BE2C (cell line): ENCODE data around the gene STX2.
A peak's percentile ranks its signal among the peaks of the same experiment; 100 is the strongest.

Source experiments
- DNase-seq: peaks from one replicate; pipeline ENCODE4 v3.0.0-alpha.2; 2020
- H3K27me3 ChIP-seq: fragments of 250-450 bp; sonication (Bioruptor Pico); 2 replicates; pipeline ENCODE4 v1.5.1; 2020; ENCODE audit warnings: mild to moderate bottlenecking
- H3K36me3 ChIP-seq: fragments of 250-450 bp; sonication (Bioruptor Pico); 2 replicates; pipeline ENCODE4 v1.5.1; 2020; ENCODE audit warnings: mild to moderate bottlenecking
- H3K4me1 ChIP-seq: fragments of 250-450 bp; sonication (Bioruptor Pico); 2 replicates; pipeline ENCODE4 v1.5.1; 2020
- H3K4me3 ChIP-seq: 2 replicates; pipeline ENCODE4 v1.5.1; 2011; ENCODE audit warnings: low read depth, low read length
- H3K9me3 ChIP-seq: fragments of 250-450 bp; sonication (Bioruptor Pico); 2 replicates; pipeline ENCODE4 v1.5.1; 2020
- CTCF ChIP-seq: IDR thresholded peaks from 2 replicates; pipeline ENCODE4 v1.5.1; 2012; ENCODE audit warnings: mild to moderate bottlenecking, low read depth, low read length

Gene STX2

GRCh38 chr12:130847112-130847511 lies 8.1 kb upstream of the STX2 start:
- H3K27me3 ChIP-seq: no peaks in the 10 kb centered on the region
- DNase-seq: no peak
- no peak for TF ChIP-seq CTCF
- no peak overlapping the region for H3K4me3 ChIP-seq
- no peaks in the 10 kb centered on the region for H3K4me1 ChIP-seq
- H3K36me3 ChIP-seq: no peaks in the 10 kb centered on the region
- H3K9me3 ChIP-seq: no peaks in the 10 kb centered on the region

DNA sequence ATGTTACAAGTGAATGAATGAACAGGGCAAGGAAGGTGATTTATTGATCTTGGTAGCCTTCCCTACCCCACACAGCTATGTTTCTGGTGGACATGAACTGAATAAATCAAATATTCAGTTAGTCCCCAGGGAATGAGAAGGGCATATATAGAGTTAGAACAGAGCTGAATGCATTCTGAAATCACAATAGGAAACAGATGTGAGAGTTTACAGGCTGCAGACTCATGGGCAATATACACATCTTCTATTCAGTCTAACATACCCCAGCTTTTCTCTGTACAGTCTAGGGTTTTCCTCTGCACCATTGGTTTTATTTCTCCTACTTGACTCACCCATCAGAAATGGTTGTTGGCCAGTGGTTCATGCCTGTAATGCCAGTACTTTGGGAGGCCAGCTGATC lies 7.3 kb upstream of the STX2 start:
- no peak for DNase-seq
- no peaks in the 10 kb centered on the region for H3K36me3 ChIP-seq
- no peak for TF ChIP-seq CTCF
- H3K4me1 ChIP-seq: no peaks in the 10 kb centered on the region
- H3K4me3 ChIP-seq: no peak overlapping the region
- H3K9me3 ChIP-seq: no peaks in the 10 kb centered on the region
- no peaks in the 10 kb centered on the region for H3K27me3 ChIP-seq

GRCh38 chr12:130839770-130840404 lies 837 bp upstream of the STX2 start:
- H3K9me3 ChIP-seq: no peaks in the 10 kb centered on the region
- no peak for TF ChIP-seq CTCF
- H3K27me3 ChIP-seq: no peaks in the 10 kb centered on the region
- H3K36me3 ChIP-seq: no peaks in the 10 kb centered on the region; the same call in 1 of the 2 replicates
- peak overlapping the region; percentile 50 for H3K4me3 ChIP-seq
- DNase-seq: no peak
- no peaks in the 10 kb centered on the region; the same call in 1 of the 2 replicates for H3K4me1 ChIP-seq

- Histone ChIP-seq H3K27me3 (no peaks in the 10 kb centered on the region), H3K9me3 (no peaks in the 10 kb centered on the region), H3K4me1 (no peaks in the 10 kb centered on the region; the same call in 1 of the 2 replicates), H3K4me3 (peak overlapping the region; percentile 81), H3K36me3 (no peaks in the 10 kb centered on the region; the same call in 1 of the 2 replicates)
- peak; percentile 49 for DNase-seq
- TF ChIP-seq CTCF: no peak
Observed at GRCh38 chr12:130838284-130838950, 633 bp downstream of the STX2 start.

DNA sequence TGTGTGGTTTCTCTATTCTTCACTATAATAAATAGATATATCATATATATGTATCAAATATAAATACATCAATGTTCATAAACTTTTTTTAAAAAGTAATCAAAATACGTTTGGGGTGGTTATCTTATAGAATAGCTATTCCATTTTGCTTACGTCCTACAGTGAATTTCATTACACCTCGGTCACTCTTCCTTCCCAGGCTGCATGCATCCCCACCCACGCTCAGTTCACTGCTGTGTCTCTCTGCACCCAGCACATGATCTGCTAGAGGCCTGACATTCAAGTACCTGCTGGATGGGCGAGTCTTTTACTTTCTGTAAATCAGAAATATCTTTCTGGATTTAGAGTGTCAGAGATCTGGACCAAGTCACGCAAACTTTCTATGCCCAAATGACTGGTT lies 3.6 kb downstream of the STX2 start:
- Histone ChIP-seq H3K4me1 (no peaks in the 10 kb centered on the region; the same call in 1 of the 2 replicates), H3K9me3 (no peaks in the 10 kb centered on the region), H3K27me3 (no peaks in the 10 kb centered on the region), H3K4me3 (no peak overlapping the region), H3K36me3 (no peaks in the 10 kb centered on the region; the same call in 1 of the 2 replicates)
- no peak for DNase-seq
- no peak for TF ChIP-seq CTCF

- Histone ChIP-seq H3K4me1 (no peaks in the 10 kb centered on the region; the same call in 1 of the 2 replicates), H3K4me3 (no peak overlapping the region), H3K27me3 (no peaks in the 10 kb centered on the region), H3K36me3 (no peaks in the 10 kb centered on the region; the same call in 1 of the 2 replicates), H3K9me3 (no peaks in the 10 kb centered on the region)
- no peak for TF ChIP-seq CTCF
- DNase-seq: no peak
Observed at GRCh38 chr12:130835011-130835410, 4.0 kb downstream of the STX2 start.
